HCT116 (cell line): ENCODE data around the gene SP4. TPM values are rescaled to one million over a fixed set of nuclear protein-coding genes. Genes with fewer than 3 reads are reported as not detected.

Experiments used
- ATAC-seq: fragments of 200-7000 bp; cut with Tn5 transposase; 2 replicates; pipeline ENCODE4 v1.9.1; 2020; ENCODE audit warnings: mild to moderate bottlenecking, moderate library complexity
- BruUV-seq: library from RNA; stranded (reverse); fragments of 400-500 nt; replicated peaks from 2 replicates; lab custom pipeline; 2021; lab: Mats Ljungman, UMichigan
- CTCF ChIA-PET: fragments of 300-600 bp; sonication (Branson Sonifier 250); formaldehyde crosslinking; loops from one replicate; lab custom pipeline; 2021; ENCODE audit warnings: antibody characterized with exemption; lab: Charles Lee
- POLR2A ChIA-PET: fragments of 300-600, 350-600 bp; sonication (Branson Sonifier 250); formaldehyde crosslinking; loops from one replicate; lab custom pipeline; 2021; ENCODE audit warnings: antibody characterized with exemption; lab: Charles Lee
- RAD21 ChIA-PET, 2 experiments: fragments of 300-600 bp; sonication (Branson Sonifier 250); formaldehyde crosslinking; loops; one replicate each; lab custom pipeline; 2023; ENCODE audit warnings: low total read pairs in 2 of 2; ENCODE audit not compliant: uncharacterized antibody in 2 of 2, unreplicated experiment in 2 of 2, low non-redundant PET in 1 of 2; lab: Charles Lee
- DNase-seq: peaks from one replicate; pipeline ENCODE4 v3.0.0-alpha.2; 2010; ENCODE audit warnings: low read depth, low spot score
- H2AFZ ChIP-seq: fragments of 200-600 bp; shearing (Covaris generic), sonication (generic); 2 replicates; pipeline ENCODE4 v1.6.1; 2017; ENCODE audit warnings: low read depth, mixed run types, mixed read lengths, antibody characterized with exemption, low read length; ENCODE audit not compliant: poor library complexity, severe bottlenecking
- H3K27ac ChIP-seq: 2 replicates; pipeline ENCODE4 v1.5.1; 2012; ENCODE audit warnings: low read depth, low read length
- H3K27me3 ChIP-seq: fragments of 200-600 bp; sonication (generic); 2 replicates; pipeline ENCODE4 v1.6.1; 2016; ENCODE audit warnings: mixed run types, low read length, mixed read lengths; ENCODE audit not compliant: insufficient read depth
- H3K36me3 ChIP-seq, 2 experiments: fragments of 200-500 bp in 1 of 2; fragments of 200-600 bp in 1 of 2; sonication (Bioruptor generic) in 1 of 2; sonication (generic) in 1 of 2; 2 replicates each; pipeline versions ENCODE4 v1.5.1 to v1.6.1; 2014 to 2016; ENCODE audit warnings: low read length in 2 of 2, inconsistent platforms in 1 of 2, mixed read lengths in 1 of 2, mixed run types in 1 of 2; ENCODE audit not compliant: insufficient read depth in 2 of 2, control insufficient read depth in 1 of 2
- H3K4me1 ChIP-seq, 2 experiments: fragments of 200-600 bp in 1 of 2; sonication (generic) in 1 of 2; 2 replicates each; pipeline versions ENCODE4 v1.5.1 to v1.6.1; 2012 to 2017; ENCODE audit warnings: low read length in 2 of 2, inconsistent platforms in 1 of 2, mild to moderate bottlenecking in 1 of 2, mixed read lengths in 1 of 2, mixed run types in 1 of 2, moderate library complexity in 1 of 2; ENCODE audit not compliant: insufficient read depth in 2 of 2, control insufficient read depth in 1 of 2
- H3K4me2 ChIP-seq: fragments of 200-600 bp; sonication (generic); 2 replicates; pipeline ENCODE4 v1.6.1; 2017; ENCODE audit warnings: mixed run types, low read length, mixed read lengths
- H3K4me3 ChIP-seq, 2 experiments: fragments of 200-600 bp in 1 of 2; sonication (generic) in 1 of 2; replicated peaks in 1 of 2; 2 replicates each; pipeline ENCODE4 v1.5.1; 2011 to 2016; ENCODE audit warnings: low read length in 2 of 2, control low read depth in 1 of 2, low read depth in 1 of 2, mild to moderate bottlenecking in 1 of 2, mixed read lengths in 1 of 2, mixed run types in 1 of 2
- H3K79me2 ChIP-seq: fragments of 200-600 bp; sonication (generic); 2 replicates; pipeline ENCODE4 v1.6.1; 2017; ENCODE audit warnings: mild to moderate bottlenecking, mixed run types, low read length, moderate library complexity, mixed read lengths; ENCODE audit not compliant: insufficient read depth
- H3K9ac ChIP-seq: fragments of 200-600 bp; sonication (generic); 2 replicates; pipeline ENCODE4 v1.6.1; 2016; ENCODE audit warnings: low read length, mixed read lengths
- H3K9me2 ChIP-seq: fragments of 200-600 bp; sonication (generic), shearing (Covaris generic); 2 replicates; pipeline ENCODE4 v1.6.1; 2017; ENCODE audit warnings: mixed run types, mild to moderate bottlenecking, moderate library complexity; ENCODE audit not compliant: insufficient read depth
- H3K9me3 ChIP-seq, 2 experiments: fragments of 200-500 bp in 1 of 2; fragments of 200-600 bp in 1 of 2; sonication (Bioruptor generic) in 1 of 2; sonication (generic) in 1 of 2; 2 replicates each; pipeline ENCODE4 v1.6.1; 2014 to 2017; ENCODE audit warnings: low read length in 2 of 2, mixed read lengths in 2 of 2, inconsistent platforms in 1 of 2, low read depth in 1 of 2, mild to moderate bottlenecking in 1 of 2, mixed run types in 1 of 2, moderate library complexity in 1 of 2; ENCODE audit not compliant: control insufficient read depth in 1 of 2, insufficient read depth in 1 of 2
- H4K20me1 ChIP-seq: fragments of 200-600 bp; sonication (generic), shearing (Covaris generic); 2 replicates; pipeline ENCODE4 v1.6.1; 2017; ENCODE audit warnings: mixed run types, mild to moderate bottlenecking, moderate library complexity; ENCODE audit not compliant: insufficient read depth
- CEBPB ChIP-seq: IDR thresholded peaks from 2 replicates; pipeline ENCODE4 v1.6.1; 2012; ENCODE audit warnings: low read depth
- CTCF ChIP-seq, 3 experiments: fragments of 200-600 bp in 1 of 3; sonication (generic) in 1 of 3; IDR thresholded peaks in 2 of 3; conservative IDR thresholded peaks in 1 of 3; 2 replicates each; pipeline ENCODE4 v1.5.1; 2012 to 2017; ENCODE audit warnings: low read depth in 2 of 3, low read length in 2 of 3, antibody characterized with exemption in 1 of 3, borderline replicate concordance in 1 of 3, control low read depth in 1 of 3, mild to moderate bottlenecking in 1 of 3, mixed read lengths in 1 of 3, mixed run types in 1 of 3, moderate library complexity in 1 of 3; ENCODE audit not compliant: insufficient read depth in 1 of 3
- EGR1 ChIP-seq: IDR thresholded peaks from 2 replicates; pipeline ENCODE4 v1.6.1; 2012; ENCODE audit warnings: low read depth
- EZH2phosphoT487 ChIP-seq: fragments of 200-600 bp; IDR thresholded peaks from 2 replicates; pipeline ENCODE4 v1.6.1; 2018; ENCODE audit warnings: antibody characterized with exemption, borderline replicate concordance
- POLR2A ChIP-seq: IDR thresholded peaks from 2 replicates; pipeline ENCODE4 v1.7.0; 2011; ENCODE audit warnings: borderline replicate concordance; ENCODE audit not compliant: insufficient read depth, insufficient read length; ENCODE audit errors: extremely low read depth
- RAD21 ChIP-seq: IDR thresholded peaks from 2 replicates; pipeline ENCODE4 v1.6.1; 2012; ENCODE audit warnings: low read depth, mild to moderate bottlenecking
- SP1 ChIP-seq: IDR thresholded peaks from 2 replicates; pipeline ENCODE4 v1.6.1; 2012; ENCODE audit warnings: low read depth
- SRF ChIP-seq: IDR thresholded peaks from 2 replicates; pipeline ENCODE4 v1.6.1; 2012; ENCODE audit warnings: low read depth
- YY1 ChIP-seq: IDR thresholded peaks from 2 replicates; pipeline ENCODE4 v1.6.1; 2011; ENCODE audit warnings: low read length, low read depth, moderate library complexity, mild to moderate bottlenecking; ENCODE audit not compliant: insufficient replicate concordance; ENCODE audit errors: extremely low read depth
- ZBTB33 ChIP-seq: IDR thresholded peaks from 2 replicates; pipeline ENCODE4 v1.6.1; 2011; ENCODE audit warnings: mild to moderate bottlenecking, low read length, moderate library complexity; ENCODE audit not compliant: insufficient replicate concordance; ENCODE audit errors: extremely low read depth
- ZFX ChIP-seq: fragments of 450-650 bp; IDR thresholded peaks from 2 replicates; pipeline ENCODE4 v1.6.1; 2017
- ZNF274 ChIP-seq: fragments of 200-500 bp; sonication (Bioruptor generic); IDR thresholded peaks from 2 replicates; pipeline ENCODE4 v1.6.1; 2014; ENCODE audit warnings: mild to moderate bottlenecking, low read depth, low read length, inconsistent platforms
- intact Hi-C: fragments of 100-400 bp; cut with micrococcal nuclease; formaldehyde crosslinking; loops from 2 replicates; pipeline ENCODE4 v1.10.0; 2022
- total RNA-seq: library from RNA; stranded (reverse); gene quantifications from one replicate; pipeline ENCODE4 v1.2.1, GENCODE V29; 2021; ENCODE audit not compliant: unreplicated experiment
- TF ChIP-seq, protein P1 (sequence below): IDR thresholded peaks from 2 replicates; pipeline ENCODE4 v1.6.1; 2012; ENCODE audit warnings: low read depth

Gene SP4
- total RNA-seq, 1 experiment from 2014 or later: 7.6 TPM

GRCh38 chr7:21542891-21543527 is 115.1 kb downstream of the SP4 start, which contains the start of gene DNAH11:
DNAH11 (plus strand) TSS chr7:21543039; CDS start chr7:21543246, 207 bp downstream.
- ATAC-seq (no peak), DNase-seq (no peak)
- TF ChIP-seq ZFX: no peak
- no peak for TF ChIP-seq YY1
- TF ChIP-seq CEBPB: no peak
- TF ChIP-seq, protein P1, sequence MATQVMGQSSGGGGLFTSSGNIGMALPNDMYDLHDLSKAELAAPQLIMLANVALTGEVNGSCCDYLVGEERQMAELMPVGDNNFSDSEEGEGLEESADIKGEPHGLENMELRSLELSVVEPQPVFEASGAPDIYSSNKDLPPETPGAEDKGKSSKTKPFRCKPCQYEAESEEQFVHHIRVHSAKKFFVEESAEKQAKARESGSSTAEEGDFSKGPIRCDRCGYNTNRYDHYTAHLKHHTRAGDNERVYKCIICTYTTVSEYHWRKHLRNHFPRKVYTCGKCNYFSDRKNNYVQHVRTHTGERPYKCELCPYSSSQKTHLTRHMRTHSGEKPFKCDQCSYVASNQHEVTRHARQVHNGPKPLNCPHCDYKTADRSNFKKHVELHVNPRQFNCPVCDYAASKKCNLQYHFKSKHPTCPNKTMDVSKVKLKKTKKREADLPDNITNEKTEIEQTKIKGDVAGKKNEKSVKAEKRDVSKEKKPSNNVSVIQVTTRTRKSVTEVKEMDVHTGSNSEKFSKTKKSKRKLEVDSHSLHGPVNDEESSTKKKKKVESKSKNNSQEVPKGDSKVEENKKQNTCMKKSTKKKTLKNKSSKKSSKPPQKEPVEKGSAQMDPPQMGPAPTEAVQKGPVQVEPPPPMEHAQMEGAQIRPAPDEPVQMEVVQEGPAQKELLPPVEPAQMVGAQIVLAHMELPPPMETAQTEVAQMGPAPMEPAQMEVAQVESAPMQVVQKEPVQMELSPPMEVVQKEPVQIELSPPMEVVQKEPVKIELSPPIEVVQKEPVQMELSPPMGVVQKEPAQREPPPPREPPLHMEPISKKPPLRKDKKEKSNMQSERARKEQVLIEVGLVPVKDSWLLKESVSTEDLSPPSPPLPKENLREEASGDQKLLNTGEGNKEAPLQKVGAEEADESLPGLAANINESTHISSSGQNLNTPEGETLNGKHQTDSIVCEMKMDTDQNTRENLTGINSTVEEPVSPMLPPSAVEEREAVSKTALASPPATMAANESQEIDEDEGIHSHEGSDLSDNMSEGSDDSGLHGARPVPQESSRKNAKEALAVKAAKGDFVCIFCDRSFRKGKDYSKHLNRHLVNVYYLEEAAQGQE: no peak
- TF ChIP-seq ZBTB33: no peak
- no peak for TF ChIP-seq POLR2A
- TF ChIP-seq SRF: no peak
- TF ChIP-seq SP1: no peak
- TF ChIP-seq EGR1: no peak
- no peak for TF ChIP-seq RAD21
- no peak for TF ChIP-seq ZNF274
- no peak for TF ChIP-seq EZH2phosphoT487
- TF ChIP-seq CTCF (IDR thresholded peaks at IDR 0.05 in 2 of 3, conservative IDR thresholded peaks at IDR 0.05 in 1 of 3; ENCODE audit: borderline replicate concordance in 1 of 3, insufficient read depth in 1 of 3, low read depth in 2 of 3, low read length in 2 of 3): no peak
- no TSS peak for BruUV-seq
- intact Hi-C loops: no loop called here
- Histone ChIP-seq H3K9me2 (no peaks in the 10 kb centered on the region), H3K27me3 (no peaks in the 10 kb centered on the region), H3K27ac (no peak within 1 kb of the TSS), H3K79me2 (no peaks in the 10 kb centered on the region), H4K20me1 (no peaks in the 10 kb centered on the region), H3K9ac (no peak within 1 kb of the TSS), H3K4me1 (no peaks in the 10 kb centered on the region), H3K9me3 (no peaks in the 10 kb centered on the region), H3K36me3 (no peaks in the 10 kb centered on the region), H2AFZ (no peak within 1 kb of the TSS), H3K4me3 (no peak within 1 kb of the TSS), H3K4me2 (no peak within 1 kb of the TSS)
- RAD21 ChIA-PET: no interaction called here
- POLR2A ChIA-PET: no interaction called here
- CTCF ChIA-PET: no interaction called here
